C4-2B (cell line): Measurements from ENCODE around the gene PLK1.

Source experiments
- H3K27ac ChIP-seq: fragments of 450-650 bp; 2 replicates; pipeline ENCODE4 v1.5.1; 2017
- CTCF ChIP-seq: fragments of 450-650 bp; conservative IDR thresholded peaks from 2 replicates; pipeline ENCODE4 v1.5.1; 2017; ENCODE audit warnings: mild to moderate bottlenecking
- ZFX ChIP-seq: fragments of 450-650 bp; IDR thresholded peaks from 2 replicates; pipeline ENCODE4 v1.6.1; 2017

The PLK1 gene

GRCh38 chr16:23650674-23651416 lies 27.8 kb upstream of the PLK1 start:
- TF ChIP-seq CTCF: no peak
- no peak for TF ChIP-seq ZFX
- H3K27ac ChIP-seq: no peak overlapping the region

- no peak for TF ChIP-seq CTCF
- H3K27ac ChIP-seq: no peak overlapping the region
These were observed 26.7 kb upstream of the PLK1 start for GRCh38 chr16:23651943-23652468.

GRCh38 chr16:23663918-23664317 lies 14.8 kb upstream of the PLK1 start:
- TF ChIP-seq ZFX: no peak
- TF ChIP-seq CTCF: no peak
- no peak overlapping the region for H3K27ac ChIP-seq

- TF ChIP-seq CTCF (no peak), ZFX (no peak)
- no peak overlapping the region for H3K27ac ChIP-seq
These were observed 11.9 kb upstream of the PLK1 start for GRCh38 chr16:23666571-23667354.

- TF ChIP-seq ZFX: no peak
- TF ChIP-seq CTCF: no peak
- no peak overlapping the region for H3K27ac ChIP-seq
These were observed 11.4 kb upstream of the PLK1 start for GRCh38 chr16:23667355-23667659.

GRCh38 chr16:23668225-23668624 lies 10.5 kb upstream of the PLK1 start:
- no peak for TF ChIP-seq ZFX
- H3K27ac ChIP-seq: no peak overlapping the region

GRCh38 chr16:23668873-23669272 lies 9.8 kb upstream of the PLK1 start:
- no peak overlapping the region for H3K27ac ChIP-seq
- TF ChIP-seq CTCF: no peak
- TF ChIP-seq ZFX: no peak
